Esophagus muscularis mucosa (tissue), 4 donors: ENCODE measurements around the gene NFATC1.

Source experiments
- CTCF ChIP-seq, 3 experiments: fragments of 200-600 bp in 2 of 3; fragments of 450-650 bp in 1 of 3; sonication (generic) in 2 of 3; IDR thresholded peaks; one replicate each; pipeline ENCODE4 v1.5.1; 2017 to 2019; ENCODE audit warnings: antibody characterized with exemption in 3 of 3, mild to moderate bottlenecking in 2 of 3, moderate library complexity in 1 of 3
- EP300 ChIP-seq: sonication (generic); formaldehyde crosslinking; IDR thresholded peaks from one replicate; pipeline ENCODE4 v1.6.1; 2017; ENCODE audit warnings: antibody characterized with exemption
- POLR2A ChIP-seq: fragments of 450-650 bp; IDR thresholded peaks from one replicate; pipeline ENCODE4 v1.6.1; 2017; ENCODE audit warnings: antibody characterized with exemption, moderate library complexity, mild to moderate bottlenecking, low read depth
- POLR2AphosphoS5 ChIP-seq, 2 donors: sonication (generic); formaldehyde crosslinking; IDR thresholded peaks; one replicate each; pipeline ENCODE4 v1.6.1; 2017; ENCODE audit warnings: antibody characterized with exemption in 2 of 2

DNA sequence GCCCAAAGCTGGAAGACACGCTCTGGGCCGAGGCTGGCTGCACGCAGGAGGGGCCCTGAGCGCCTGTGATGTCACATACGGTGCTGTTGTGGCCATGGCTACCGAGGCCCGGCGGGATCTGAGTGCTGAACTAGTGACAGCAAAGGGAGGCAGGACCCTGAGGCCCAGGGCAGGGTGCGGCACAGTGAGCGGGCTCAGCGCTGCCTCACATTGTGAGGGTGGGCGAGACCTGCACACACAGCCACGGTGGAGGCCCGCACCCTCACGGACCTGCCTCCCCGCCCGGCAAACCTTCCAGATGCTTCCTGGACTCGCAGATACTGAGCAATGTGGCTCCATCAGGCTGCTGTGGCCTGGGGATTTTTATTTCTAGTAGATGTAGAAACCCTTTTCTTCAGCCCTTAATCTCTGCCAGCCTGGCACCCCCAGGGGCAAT lies 150.0 kb downstream of the NFATC1 start:
- TF ChIP-seq CTCF (IDR thresholded peaks at IDR 0.05) (no peak), EP300 (no peak), POLR2A (no peak), POLR2AphosphoS5 (IDR thresholded peaks at IDR 0.05) (no peak)
